Thyroid gland (tissue), 4 donors: Measurements from ENCODE around the gene KCNQ1. TPM values are rescaled to one million over a fixed set of nuclear protein-coding genes. Genes with fewer than 3 reads are reported as not detected.

Source experiments
- DNase-seq, 2 donors: peaks; one replicate each; pipeline ENCODE4 v3.0.0-alpha.2; 2019
- H3K27ac ChIP-seq, 3 donors: fragments of 200-600 bp; sonication (generic); 1 replicate in 2 of 3; 2 replicates in 1 of 3; pipeline ENCODE4 v1.5.1; 2016 to 2019; ENCODE audit warnings: mild to moderate bottlenecking in 1 of 3, moderate library complexity in 1 of 3
- H3K27me3 ChIP-seq: fragments of 200-600 bp; sonication (generic); one replicate; pipeline ENCODE4 v1.5.1; 2019
- H3K36me3 ChIP-seq, 2 donors: fragments of 200-600 bp; sonication (generic); one replicate each; pipeline ENCODE4 v1.5.1; 2016 to 2019
- H3K4me1 ChIP-seq, 2 donors: fragments of 200-600 bp; sonication (generic); one replicate each; pipeline ENCODE4 v1.5.1; 2017 to 2019
- H3K4me3 ChIP-seq, 3 donors: fragments of 200-600 bp; sonication (generic); replicated peaks in 1 of 3; 1 replicate in 2 of 3; 2 replicates in 1 of 3; pipeline ENCODE4 v1.5.1; 2016; ENCODE audit warnings: mild to moderate bottlenecking in 1 of 3
- H3K9me3 ChIP-seq: fragments of 200-600 bp; sonication (generic); one replicate; pipeline ENCODE4 v1.5.1; 2017
- POLR2A ChIP-seq, 2 donors: fragments of 450-650 bp; IDR thresholded peaks; one replicate each; pipeline ENCODE4 v1.6.1; 2017; ENCODE audit warnings: antibody characterized with exemption in 2 of 2, mild to moderate bottlenecking in 2 of 2, moderate library complexity in 1 of 2
- WGBS, 2 donors: methylation state at CpG; one replicate each; pipeline ENCODE4 v1.1.5; 2017; 5-methylcytosine and 5-hydroxymethylcytosine counted together
- intact Hi-C: fragments of 100-400 bp; cut with DNase I; formaldehyde crosslinking; loops from one replicate; pipeline ENCODE4 v1.15.1; 2023
- total RNA-seq, 4 donors: library from RNA; depleted of rRNA; stranded (reverse); fragments of >200 nt; gene quantifications; one replicate each; pipeline ENCODE4 v1.2.3, GENCODE V29; 2016
- TF ChIP-seq, protein P1 (sequence below), 6 experiments: fragments of 200-600 bp in 3 of 6; fragments of 450-650 bp in 3 of 6; sonication (generic) in 3 of 6; IDR thresholded peaks; one replicate each; pipeline ENCODE4 v1.5.1; 2016 to 2019; ENCODE audit warnings: antibody characterized with exemption in 6 of 6, mild to moderate bottlenecking in 2 of 6, inconsistent platforms in 1 of 6, moderate library complexity in 1 of 6

The KCNQ1 gene
- total RNA-seq, 4 donors from 2014 or later, result 51.3 to 103 (median 97.8) TPM

DNA sequence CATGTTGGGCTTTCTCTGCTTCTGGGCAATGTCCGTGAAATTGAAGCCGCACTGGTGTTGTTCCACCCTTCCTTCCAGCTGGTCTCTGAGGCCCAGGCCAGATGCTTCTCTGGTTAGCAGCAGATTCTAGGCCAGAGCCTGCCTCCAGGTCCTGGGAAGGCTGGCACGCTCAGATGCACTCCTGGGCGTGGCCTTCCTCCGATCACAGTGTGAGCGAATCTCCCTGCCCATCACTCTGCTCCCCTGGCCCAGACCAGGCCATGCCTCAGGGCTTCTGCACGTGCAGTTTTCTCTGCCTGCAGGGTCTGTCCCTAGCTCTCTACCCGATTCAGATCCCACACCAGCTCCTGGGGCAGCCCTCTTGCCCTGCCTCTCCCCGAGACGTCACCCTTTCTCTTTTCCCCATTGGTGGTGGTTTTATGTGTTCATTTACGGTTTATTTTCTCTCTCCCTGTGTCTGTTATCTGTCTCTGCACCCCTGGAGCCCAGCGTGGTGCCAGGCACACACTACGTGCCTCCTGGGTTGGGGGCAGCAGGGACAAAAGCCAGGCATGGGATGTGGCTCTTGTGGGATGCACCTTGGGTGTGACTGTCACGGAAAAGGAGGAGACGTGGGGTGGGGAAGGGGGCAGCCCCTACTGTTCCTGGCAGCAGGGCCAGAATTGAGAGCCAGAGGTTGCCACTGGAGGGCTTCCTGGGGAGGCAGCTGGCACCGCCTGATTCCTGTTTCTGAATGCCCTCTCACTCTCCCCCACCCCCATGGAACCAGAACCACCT lies 66.0 kb downstream of the KCNQ1 start:
- no peaks in the 10 kb centered on the region for H3K36me3 ChIP-seq
- peak overlapping the region; percentile 32 to 70 (median 47) for H3K27ac ChIP-seq
- intact Hi-C loops, result no loop called here
- H3K9me3 ChIP-seq, result no peaks in the 10 kb centered on the region
- peaks cover 9 to 55% of the 10 kb centered on the region in 2 donors for H3K4me1 ChIP-seq
- H3K27me3 ChIP-seq, result no peaks in the 10 kb centered on the region
- DNase-seq, result peak; percentile 35 to 40
- TF ChIP-seq, protein P1, sequence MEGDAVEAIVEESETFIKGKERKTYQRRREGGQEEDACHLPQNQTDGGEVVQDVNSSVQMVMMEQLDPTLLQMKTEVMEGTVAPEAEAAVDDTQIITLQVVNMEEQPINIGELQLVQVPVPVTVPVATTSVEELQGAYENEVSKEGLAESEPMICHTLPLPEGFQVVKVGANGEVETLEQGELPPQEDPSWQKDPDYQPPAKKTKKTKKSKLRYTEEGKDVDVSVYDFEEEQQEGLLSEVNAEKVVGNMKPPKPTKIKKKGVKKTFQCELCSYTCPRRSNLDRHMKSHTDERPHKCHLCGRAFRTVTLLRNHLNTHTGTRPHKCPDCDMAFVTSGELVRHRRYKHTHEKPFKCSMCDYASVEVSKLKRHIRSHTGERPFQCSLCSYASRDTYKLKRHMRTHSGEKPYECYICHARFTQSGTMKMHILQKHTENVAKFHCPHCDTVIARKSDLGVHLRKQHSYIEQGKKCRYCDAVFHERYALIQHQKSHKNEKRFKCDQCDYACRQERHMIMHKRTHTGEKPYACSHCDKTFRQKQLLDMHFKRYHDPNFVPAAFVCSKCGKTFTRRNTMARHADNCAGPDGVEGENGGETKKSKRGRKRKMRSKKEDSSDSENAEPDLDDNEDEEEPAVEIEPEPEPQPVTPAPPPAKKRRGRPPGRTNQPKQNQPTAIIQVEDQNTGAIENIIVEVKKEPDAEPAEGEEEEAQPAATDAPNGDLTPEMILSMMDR (IDR thresholded peaks at IDR 0.05), result no peak
- no peak for TF ChIP-seq POLR2A (IDR thresholded peaks at IDR 0.05)
- WGBS, 2 donors, result 77 to 80% methylated on average over 15 to 16 of the region's 16 CpGs
- no peak overlapping the region for H3K4me3 ChIP-seq

DNA sequence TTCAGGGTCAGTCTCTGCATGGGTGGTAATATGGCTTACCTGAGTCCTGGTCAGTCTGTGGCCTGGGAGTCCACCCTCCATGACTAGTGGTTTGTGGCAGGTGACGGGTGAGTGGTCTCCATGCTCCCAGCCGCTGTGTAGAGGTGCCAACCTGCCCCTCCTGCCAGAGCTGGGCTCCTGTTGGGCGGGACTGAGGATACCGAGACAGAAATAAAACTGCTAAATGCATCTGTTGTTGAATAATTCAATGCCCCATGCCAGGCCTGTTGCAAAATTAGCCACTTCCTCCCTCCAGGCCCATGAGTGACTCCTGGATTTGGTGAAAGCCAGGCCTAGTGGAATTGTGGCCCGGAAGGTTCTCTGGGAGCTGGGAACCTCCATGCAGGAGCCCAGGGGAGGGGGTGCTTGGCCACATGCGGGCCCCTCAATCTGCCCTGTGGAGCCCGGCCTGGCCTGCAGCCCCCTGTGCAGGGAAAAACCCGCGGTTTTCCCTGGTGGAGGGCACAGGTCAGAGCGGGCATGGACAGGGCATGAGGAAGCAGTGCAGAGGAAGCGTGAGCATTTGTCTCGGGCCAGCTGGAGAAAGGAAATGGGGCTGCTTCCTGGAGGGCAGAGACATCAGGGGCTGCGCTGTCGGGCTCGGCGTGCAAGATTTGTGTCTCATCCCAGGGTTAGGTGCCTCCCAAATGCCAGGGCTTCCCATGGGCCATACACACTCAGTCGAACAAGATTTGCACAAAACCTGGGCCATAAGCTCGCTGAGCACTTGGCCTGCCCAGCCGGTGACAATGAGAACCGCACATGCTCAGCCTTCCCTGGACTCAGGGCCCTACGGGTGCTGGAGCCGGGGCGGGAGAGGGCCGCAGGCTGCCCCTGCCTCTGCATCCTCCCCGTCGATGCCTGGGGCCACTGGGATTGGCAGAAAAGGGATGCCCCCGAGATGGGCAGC lies 66.9 kb downstream of the KCNQ1 start:
- no peaks in the 10 kb centered on the region for H3K9me3 ChIP-seq
- WGBS, 2 donors, result 56 to 75% methylated on average over 5 to 25 of the region's 27 CpGs
- intact Hi-C loops, result no loop called here
- peak overlapping the region; percentile 30 to 70 (median 47) for H3K27ac ChIP-seq
- H3K4me3 ChIP-seq, result no peak overlapping the region
- peaks cover 9 to 55% of the 10 kb centered on the region in 2 donors for H3K4me1 ChIP-seq
- TF ChIP-seq POLR2A (IDR thresholded peaks at IDR 0.05), result no peak
- TF ChIP-seq, protein P1 (IDR thresholded peaks at IDR 0.05), result no peak
- H3K27me3 ChIP-seq, result no peaks in the 10 kb centered on the region
- peak; percentile 68 to 71 for DNase-seq
- no peaks in the 10 kb centered on the region for H3K36me3 ChIP-seq

DNA sequence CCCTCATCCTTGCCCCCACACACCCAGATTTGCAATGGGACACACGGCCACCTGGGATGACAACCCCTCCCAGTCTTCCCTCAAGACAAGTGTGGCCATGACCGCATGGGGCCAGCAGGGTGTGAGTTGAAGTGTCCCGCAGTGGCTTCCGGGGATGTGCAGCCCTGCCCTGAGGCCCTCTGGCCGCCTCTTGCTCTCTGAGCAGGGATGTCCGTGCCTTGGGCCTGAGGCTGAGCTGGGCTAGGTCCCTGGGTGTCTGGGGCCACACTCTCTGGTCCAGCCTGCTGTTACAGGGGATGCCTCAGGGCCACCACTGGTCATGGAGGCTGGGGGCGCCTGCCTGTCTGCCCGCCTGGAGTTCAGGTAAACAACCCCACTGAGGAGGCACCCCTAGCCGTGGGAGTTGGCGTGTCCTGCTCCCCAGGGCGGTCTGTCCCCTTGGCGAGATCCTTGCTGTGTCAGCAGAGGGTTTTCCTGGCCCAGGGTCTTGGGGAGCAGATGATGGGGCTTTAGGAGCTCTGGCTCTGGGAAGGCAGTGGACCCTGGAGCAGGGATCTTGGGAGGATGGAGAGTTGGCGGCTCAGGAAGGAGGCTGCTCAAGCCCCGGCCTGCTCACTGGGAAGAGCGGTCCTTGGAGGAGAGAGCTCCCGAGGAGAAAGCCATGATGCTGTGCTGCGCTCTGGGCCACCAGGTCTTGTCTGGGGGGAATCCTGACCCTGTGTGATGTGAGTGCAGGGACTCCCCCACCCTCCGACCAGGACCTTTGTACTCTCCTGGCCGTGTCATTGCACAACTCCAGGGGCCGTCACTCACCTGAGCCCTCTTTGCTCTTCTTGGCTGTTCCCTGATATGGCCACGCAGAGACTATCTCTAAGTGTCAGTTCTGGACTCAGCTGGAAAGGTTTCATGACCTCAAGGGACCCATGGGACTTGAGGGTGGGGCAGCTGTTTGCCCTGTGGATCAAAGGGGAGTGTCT lies 67.9 kb downstream of the KCNQ1 start:
- peak; percentile 1 to 2 for DNase-seq
- H3K27ac ChIP-seq, result peak overlapping the region in 1 of 3 donors; percentile 24
- no peaks in the 10 kb centered on the region for H3K36me3 ChIP-seq
- H3K27me3 ChIP-seq, result no peaks in the 10 kb centered on the region
- TF ChIP-seq, protein P1 (IDR thresholded peaks at IDR 0.05), result no peak
- TF ChIP-seq POLR2A (IDR thresholded peaks at IDR 0.05), result no peak
- WGBS, 2 donors, result 82 to 92% methylated on average over 13 to 14 of the region's 21 CpGs
- peaks cover 9 to 55% of the 10 kb centered on the region in 2 donors for H3K4me1 ChIP-seq
- no peak overlapping the region for H3K4me3 ChIP-seq
- no peaks in the 10 kb centered on the region for H3K9me3 ChIP-seq
- intact Hi-C loops, result no loop called here

DNA sequence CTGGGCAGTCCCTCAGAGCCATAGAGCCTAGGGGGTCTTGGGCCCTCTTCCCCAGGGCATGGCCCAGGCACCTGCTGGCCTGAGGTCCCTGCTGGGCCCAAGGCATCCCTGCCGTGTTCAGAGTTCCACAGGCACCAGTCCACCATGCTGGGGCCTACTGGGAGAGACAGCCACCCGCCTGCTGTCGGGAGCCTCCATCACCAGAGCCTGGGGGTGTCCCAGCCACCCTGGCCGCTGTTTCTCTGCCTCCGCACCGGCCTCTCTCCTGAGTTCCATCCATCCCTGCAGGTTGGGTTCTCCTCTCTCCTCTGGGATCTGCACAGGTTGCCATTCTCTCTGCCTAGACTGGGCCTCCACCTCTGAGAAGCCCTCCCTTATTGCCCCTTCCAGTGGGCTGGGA lies 68.6 kb downstream of the KCNQ1 start:
- no peak overlapping the region for H3K27ac ChIP-seq
- no peak for DNase-seq
- no peaks in the 10 kb centered on the region for H3K27me3 ChIP-seq
- H3K4me3 ChIP-seq, result no peak overlapping the region
- H3K36me3 ChIP-seq, result no peaks in the 10 kb centered on the region
- WGBS, 2 donors, result 93 to 98% methylated on average over 5 to 6 of the region's 6 CpGs
- TF ChIP-seq, protein P1 (IDR thresholded peaks at IDR 0.05), result no peak
- no peak for TF ChIP-seq POLR2A (IDR thresholded peaks at IDR 0.05)
- H3K9me3 ChIP-seq, result no peaks in the 10 kb centered on the region
- intact Hi-C loops, result no loop called here
- peaks cover 9 to 51% of the 10 kb centered on the region in 2 donors for H3K4me1 ChIP-seq
